ENCODE data around the gene IL1F10. TPM values are rescaled to one million over a fixed set of nuclear protein-coding genes. Genes with fewer than 3 reads are reported as not detected.

Gene IL1F10
- total RNA-seq, 1 donor from 2014 or later = not detected

GRCh38 chr2:113057117-113057516 lies 10.7 kb upstream of the IL1F10 start:
- H3K27ac ChIP-seq (ENCODE audit: low read depth, low read length) = no peak overlapping the region
- H3K79me2 ChIP-seq (ENCODE audit: insufficient read depth, low read length) = no peaks in the 10 kb centered on the region
- Mint-ChIP-seq H3K27ac (ENCODE audit: unreplicated experiment) (no peak overlapping the region), H3K4me3 (ENCODE audit: unreplicated experiment) (no peak overlapping the region), H3K4me1 (ENCODE audit: low read depth, unreplicated experiment) (no peaks in the 10 kb centered on the region), H3K36me3 (ENCODE audit: low read depth, unreplicated experiment) (no peaks in the 10 kb centered on the region), H3K27me3 (ENCODE audit: low read depth, unreplicated experiment) (peaks cover 35% of the 10 kb centered on the region), H3K9me3 (ENCODE audit: unreplicated experiment) (peaks cover 23% of the 10 kb centered on the region)
- H3K4me3 ChIP-seq (ENCODE audit: insufficient read depth, low read depth, low read length) = no peak overlapping the region
- peaks cover 12% of the 10 kb centered on the region for H3K27me3 ChIP-seq (ENCODE audit: insufficient read depth, low read length)
- H2AFZ ChIP-seq (ENCODE audit: low read depth, low read length) = no peak overlapping the region
- no peaks in the 10 kb centered on the region for H3K4me1 ChIP-seq (ENCODE audit: insufficient read depth, low read length)
- DNase-seq (ENCODE audit: low read depth) (no peak), FAIRE-seq (no peak)
- no peaks in the 10 kb centered on the region for H4K20me1 ChIP-seq (ENCODE audit: insufficient read depth, low read length)
- no peak overlapping the region for H3K4me2 ChIP-seq (ENCODE audit: low read length)
- no peaks in the 10 kb centered on the region for H3K36me3 ChIP-seq (ENCODE audit: insufficient read depth, low read length)
- no peaks in the 10 kb centered on the region for H3K9me3 ChIP-seq (ENCODE audit: insufficient read depth, low read depth, low read length)
- no peak for TF ChIP-seq EZH2 (IDR thresholded peaks at IDR 0.05; ENCODE audit: insufficient read depth, low read length)
- TF ChIP-seq CTCF (IDR thresholded peaks at IDR 0.05; ENCODE audit: insufficient read depth, low read depth, low read length) = no peak
- no peak overlapping the region for H3K9ac ChIP-seq (ENCODE audit: low read length)

DNA sequence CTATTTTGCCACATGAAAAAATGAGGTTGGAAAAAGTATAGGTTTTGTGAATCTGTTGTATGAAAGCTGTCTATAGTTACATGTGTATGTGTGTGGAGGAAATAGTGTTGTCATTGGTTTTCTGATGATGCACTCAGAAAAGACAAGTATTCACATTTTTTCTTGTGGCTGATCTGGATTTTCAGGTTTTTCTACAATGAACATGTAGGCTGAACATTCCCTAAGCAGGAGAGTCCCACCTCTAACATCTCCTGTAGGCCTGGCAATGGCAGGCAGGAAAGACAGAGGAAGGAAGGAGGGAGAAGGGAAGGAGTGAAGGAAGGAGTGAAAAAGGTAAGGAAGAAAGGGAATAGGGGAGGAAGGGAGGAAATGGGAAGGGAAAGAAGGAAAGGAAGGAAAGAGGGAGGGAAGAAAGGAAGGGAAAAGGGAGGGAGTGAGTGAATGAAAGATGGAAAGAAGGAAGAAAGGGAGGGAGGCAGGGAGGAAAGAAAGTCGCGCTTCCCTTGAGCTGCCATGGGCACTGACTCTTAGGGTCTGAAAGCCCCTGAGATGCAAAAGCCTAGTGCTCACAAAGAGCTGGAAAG lies 9.3 kb upstream of the IL1F10 start:
- Histone ChIP-seq H3K27ac (ENCODE audit: low read depth, low read length) (no peak overlapping the region), H3K27me3 (ENCODE audit: insufficient read depth, low read length) (peaks cover 7% of the 10 kb centered on the region), H2AFZ (ENCODE audit: low read depth, low read length) (no peak overlapping the region), H3K79me2 (ENCODE audit: insufficient read depth, low read length) (no peaks in the 10 kb centered on the region), H3K9ac (ENCODE audit: low read length) (no peak overlapping the region), H4K20me1 (ENCODE audit: insufficient read depth, low read length) (no peaks in the 10 kb centered on the region), H3K4me1 (ENCODE audit: insufficient read depth, low read length) (no peaks in the 10 kb centered on the region), H3K4me2 (ENCODE audit: low read length) (no peak overlapping the region), H3K9me3 (ENCODE audit: insufficient read depth, low read depth, low read length) (no peaks in the 10 kb centered on the region), H3K4me3 (ENCODE audit: insufficient read depth, low read depth, low read length) (no peak overlapping the region), H3K36me3 (ENCODE audit: insufficient read depth, low read length) (no peaks in the 10 kb centered on the region)
- no peaks in the 10 kb centered on the region for H3K36me3 Mint-ChIP-seq (ENCODE audit: low read depth, unreplicated experiment)
- FAIRE-seq (no peak), DNase-seq (ENCODE audit: low read depth) (no peak)
- peaks cover 15% of the 10 kb centered on the region for H3K9me3 Mint-ChIP-seq (ENCODE audit: unreplicated experiment)
- H3K4me1 Mint-ChIP-seq (ENCODE audit: low read depth, unreplicated experiment) = no peaks in the 10 kb centered on the region
- no peak overlapping the region for H3K27ac Mint-ChIP-seq (ENCODE audit: unreplicated experiment)
- no peak overlapping the region for H3K4me3 Mint-ChIP-seq (ENCODE audit: unreplicated experiment)
- peaks cover 27% of the 10 kb centered on the region for H3K27me3 Mint-ChIP-seq (ENCODE audit: low read depth, unreplicated experiment)
- TF ChIP-seq CTCF (IDR thresholded peaks at IDR 0.05; ENCODE audit: insufficient read depth, low read depth, low read length) (no peak), EZH2 (IDR thresholded peaks at IDR 0.05; ENCODE audit: insufficient read depth, low read length) (no peak)
